GM23248 (cell line): ENCODE measurements around the gene ESPNL.

Source experiments
- EZH2 ChIP-seq: fragments of 200-600 bp; sonication (generic); IDR thresholded peaks from 2 replicates; pipeline ENCODE4 v1.6.1; 2018; ENCODE audit warnings: antibody characterized with exemption, mild to moderate bottlenecking; ENCODE audit not compliant: insufficient read depth, poor library complexity, severe bottlenecking
- EZH2phosphoT487 ChIP-seq: fragments of 200-600 bp; sonication (generic); IDR thresholded peaks from 2 replicates; pipeline ENCODE4 v1.6.1; 2018; ENCODE audit warnings: antibody characterized with exemption, moderate library complexity, mild to moderate bottlenecking, low read depth; ENCODE audit not compliant: insufficient read depth

GRCh38 chr2:238150686-238151085, 50.5 kb downstream of the ESPNL start:
- TF ChIP-seq EZH2phosphoT487 = no peak
- TF ChIP-seq EZH2 = no peak
